RKO (cell line): ENCODE measurements around the gene CES3.

Experiments used
- DNase-seq: peaks from one replicate; pipeline ENCODE4 v3.0.0-alpha.2; 2016; ENCODE audit warnings: low spot score

Gene CES3

DNA sequence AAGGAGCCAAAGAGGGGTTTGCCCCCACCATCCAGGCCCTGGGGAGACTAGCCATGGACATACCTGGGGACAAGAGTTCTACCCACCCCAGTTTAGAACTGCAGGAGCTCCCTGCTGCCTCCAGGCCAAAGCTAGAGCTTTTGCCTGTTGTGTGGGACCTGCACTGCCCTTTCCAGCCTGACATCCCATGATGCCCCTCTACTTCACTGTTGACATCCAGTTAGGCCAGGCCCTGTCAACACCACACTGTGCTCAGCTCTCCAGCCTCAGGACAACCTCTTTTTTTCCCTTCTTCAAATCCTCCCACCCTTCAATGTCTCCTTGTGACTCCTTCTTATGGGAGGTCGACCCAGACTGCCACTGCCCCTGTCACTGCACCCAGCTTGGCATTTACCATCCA is 48.1 kb downstream of the CES3 start:
- DNase-seq = no peak

DNA sequence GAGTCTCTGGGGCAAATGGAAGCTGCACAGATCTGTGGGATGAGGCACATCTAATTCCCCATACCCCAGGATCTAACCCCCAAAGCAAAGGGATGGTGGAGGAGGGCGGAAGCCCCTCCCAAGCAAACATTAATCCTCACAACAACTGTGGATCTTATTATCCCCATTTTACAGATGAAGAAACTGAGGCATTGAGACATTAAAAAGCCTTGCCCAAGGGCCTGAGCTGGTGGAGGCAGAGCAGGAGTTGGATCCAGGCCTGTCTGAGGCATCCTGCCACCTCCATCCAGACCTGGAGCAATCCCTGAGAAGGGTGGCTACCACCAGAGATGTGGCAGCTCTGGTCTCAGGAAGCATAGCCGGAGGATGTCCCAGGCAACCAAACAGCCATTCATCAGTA is 50.2 kb downstream of the CES3 start:
- no peak for DNase-seq

DNA sequence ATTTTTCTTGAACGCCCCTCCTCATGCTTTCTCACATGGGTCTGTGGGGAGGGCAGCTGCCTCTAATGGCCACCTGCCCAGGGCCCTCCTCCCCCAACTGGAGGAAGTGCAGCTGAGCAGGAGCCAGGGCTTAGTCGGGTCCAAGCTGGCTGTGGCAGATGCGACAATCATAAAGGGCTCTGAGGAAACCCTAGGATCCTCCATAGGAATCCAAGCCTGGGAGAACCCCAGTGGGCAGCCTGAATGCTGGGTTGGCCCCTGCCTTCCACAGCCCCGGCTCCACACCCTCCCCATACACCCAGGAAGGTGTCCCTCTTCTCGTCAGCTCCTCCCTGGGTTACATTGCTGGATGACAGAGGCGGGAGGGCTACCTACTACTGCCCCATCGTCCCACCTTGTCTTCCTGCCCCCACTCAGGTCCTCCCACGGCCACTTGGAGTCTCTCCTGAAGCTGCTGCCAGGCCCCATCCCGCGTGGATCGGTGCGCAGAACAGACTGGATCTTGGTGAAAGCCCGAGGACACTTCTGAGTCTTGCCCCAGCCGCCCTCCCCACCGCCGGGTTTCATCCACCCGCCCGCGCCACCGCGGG is 52.3 kb downstream of the CES3 start:
- DNase-seq = no peak

DNA sequence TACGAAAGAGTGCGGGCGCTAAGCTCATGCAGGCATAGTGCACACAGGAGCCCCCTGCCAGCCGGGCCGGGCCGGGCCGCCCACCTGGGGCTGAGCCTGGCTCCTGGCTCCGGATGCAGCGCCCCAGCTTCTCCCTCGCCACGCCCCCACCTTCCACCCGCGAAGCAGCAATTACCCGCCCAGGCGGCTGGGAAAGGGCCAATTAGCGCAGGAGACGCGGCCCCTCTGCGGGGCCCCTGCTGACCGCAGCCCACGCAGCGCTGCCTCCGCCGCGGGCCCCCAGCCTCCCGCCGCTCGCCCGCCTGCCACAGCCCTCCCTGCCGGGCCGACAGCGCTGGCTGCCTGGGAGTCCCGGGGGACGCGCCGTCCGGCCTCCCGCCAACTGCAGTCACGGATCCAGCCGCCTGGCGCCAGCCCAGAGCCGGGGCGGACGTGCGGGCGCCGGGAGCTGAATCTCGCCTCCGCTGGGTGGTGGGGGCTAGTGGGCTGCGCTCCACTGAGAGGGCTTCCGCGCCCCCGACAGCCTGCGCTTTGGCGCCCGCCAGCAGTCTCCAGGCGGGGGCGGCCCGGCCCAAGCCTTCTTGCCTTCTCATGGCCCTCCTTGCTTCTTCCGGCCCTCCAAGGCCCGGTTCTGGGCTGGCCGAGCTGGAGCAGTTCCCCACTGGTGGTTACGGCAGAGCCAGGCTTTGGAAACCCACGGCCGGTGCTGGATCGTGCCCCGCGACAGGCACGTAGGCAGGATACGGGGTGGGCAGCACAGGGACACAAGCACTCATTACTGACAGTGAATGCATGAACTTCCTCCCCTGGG is 53.0 kb downstream of the CES3 start:
- no peak for DNase-seq

DNA sequence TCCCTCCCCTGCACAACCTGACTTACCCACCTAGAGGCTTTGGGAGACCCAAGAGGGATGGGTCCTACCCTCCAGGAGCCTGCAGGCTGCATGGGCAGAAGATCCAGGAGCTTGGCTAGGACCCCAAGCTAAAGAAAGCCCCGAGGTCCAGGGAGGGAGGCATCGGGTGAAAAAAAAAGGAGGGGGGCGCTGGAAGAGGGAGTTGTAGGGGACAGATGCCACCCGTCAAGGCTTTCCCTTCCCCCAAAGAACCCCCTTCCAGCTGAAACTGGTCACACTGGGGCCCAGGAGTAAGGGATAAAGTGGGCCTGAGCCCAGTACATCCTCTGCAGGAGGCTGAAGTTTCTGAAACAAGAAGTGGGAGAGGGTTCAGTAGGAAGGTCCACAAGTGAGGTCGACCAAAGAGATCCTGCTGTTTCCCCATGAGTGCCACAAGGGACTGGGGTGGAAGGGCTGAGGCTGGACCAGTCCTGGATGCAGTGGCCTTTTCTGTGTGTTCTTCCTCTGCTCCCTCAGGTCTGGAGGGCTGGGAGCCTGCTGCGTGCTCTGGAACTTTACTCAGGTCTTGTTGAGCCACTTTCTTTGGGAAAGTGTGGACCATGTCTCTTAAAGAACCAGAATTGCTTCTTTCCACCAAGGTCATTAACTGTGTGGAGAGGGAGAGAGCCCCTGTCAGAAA is 53.7 kb downstream of the CES3 start:
- DNase-seq = no peak

DNA sequence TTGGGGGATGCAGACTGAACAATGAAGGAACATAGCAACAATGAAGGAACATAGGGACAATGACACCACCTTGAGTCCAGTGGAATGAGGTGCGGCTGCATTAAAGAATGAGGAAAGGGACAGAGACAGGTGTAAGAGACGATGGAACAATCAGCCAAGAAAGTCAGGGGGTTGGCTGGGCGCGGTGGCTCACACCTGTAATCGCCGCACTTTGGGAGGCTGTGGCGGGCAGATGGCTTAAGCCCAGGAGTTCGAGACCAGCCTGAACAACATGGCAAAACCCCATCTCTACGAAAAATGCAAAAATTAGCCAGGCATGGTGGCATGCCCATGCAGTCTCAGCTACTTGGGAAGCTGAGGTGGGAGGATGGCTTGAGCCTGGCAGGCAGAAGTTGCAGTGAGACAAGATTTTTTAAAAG is 54.3 kb downstream of the CES3 start:
- no peak for DNase-seq

DNA sequence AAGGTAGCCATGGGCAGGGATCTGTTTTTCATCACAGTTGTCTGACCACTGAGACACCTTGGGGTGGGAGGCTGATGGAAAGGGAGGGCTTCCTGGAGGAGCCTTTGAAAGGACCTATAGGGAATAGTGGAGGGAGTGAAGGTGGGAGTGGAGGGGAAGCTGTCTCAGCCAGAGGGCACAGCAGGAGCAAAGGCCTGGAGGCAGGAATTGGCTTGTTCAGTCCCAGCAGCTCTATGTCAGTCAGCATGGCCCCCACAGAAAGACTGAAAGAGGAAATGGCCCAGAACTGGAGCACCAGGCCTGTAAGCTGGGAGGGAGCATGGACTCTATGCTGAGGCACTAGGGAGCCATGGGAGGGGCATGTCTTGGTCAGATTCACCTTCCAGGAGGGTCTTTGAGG is 55.1 kb downstream of the CES3 start:
- DNase-seq = no peak

DNA sequence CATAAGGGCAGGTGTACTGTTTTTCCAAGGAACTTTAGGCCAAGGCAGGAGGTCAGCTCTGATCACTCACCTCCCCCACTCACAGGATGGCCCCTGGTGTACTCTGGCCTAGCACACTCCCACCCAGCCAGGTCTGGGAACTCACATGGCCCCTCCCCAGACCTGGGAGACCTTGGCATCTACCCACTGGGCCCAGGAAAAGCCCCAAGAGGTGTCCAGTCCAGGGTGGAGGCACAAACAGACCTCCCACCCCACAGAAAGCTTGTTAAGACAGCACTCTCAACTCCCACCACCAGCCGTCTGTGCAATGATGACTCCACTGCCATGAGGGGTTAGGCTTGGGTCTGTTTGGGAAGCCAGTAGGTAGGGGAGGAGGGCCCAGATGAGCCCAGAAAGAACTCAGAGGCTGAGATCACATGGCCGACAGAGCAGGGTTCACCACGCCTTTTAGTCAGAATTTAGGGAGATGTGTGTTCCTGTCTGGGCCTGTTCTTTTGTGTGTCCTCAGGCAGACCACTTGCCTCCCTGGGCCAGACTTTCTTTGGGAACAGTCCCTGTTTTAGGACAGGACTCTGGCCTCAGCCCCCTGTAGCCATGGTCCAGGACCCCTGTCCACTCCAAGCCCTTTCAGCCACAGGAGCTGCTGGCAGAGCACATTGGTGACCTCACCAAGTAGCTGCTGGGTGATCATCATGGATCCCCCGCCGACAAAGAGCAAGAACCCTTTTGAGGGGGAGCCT is 55.8 kb downstream of the CES3 start:
- DNase-seq = no peak

DNA sequence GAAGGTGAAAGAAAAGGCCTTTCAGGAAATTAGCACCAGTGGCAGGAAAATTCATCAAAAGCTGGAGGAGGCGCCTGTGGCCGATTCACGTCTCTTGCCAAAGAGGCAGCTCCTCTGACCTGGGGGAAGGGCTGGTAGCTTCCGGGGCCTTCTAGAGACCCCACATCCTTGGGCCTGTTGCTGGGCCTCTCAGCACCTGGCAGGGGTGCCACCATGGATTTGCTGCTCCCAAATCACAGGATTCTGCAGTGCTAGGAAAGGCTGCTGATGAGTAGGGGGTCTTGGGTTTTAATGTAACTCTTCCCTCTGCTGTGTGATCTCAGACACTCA is 56.3 kb downstream of the CES3 start:
- DNase-seq = no peak

DNA sequence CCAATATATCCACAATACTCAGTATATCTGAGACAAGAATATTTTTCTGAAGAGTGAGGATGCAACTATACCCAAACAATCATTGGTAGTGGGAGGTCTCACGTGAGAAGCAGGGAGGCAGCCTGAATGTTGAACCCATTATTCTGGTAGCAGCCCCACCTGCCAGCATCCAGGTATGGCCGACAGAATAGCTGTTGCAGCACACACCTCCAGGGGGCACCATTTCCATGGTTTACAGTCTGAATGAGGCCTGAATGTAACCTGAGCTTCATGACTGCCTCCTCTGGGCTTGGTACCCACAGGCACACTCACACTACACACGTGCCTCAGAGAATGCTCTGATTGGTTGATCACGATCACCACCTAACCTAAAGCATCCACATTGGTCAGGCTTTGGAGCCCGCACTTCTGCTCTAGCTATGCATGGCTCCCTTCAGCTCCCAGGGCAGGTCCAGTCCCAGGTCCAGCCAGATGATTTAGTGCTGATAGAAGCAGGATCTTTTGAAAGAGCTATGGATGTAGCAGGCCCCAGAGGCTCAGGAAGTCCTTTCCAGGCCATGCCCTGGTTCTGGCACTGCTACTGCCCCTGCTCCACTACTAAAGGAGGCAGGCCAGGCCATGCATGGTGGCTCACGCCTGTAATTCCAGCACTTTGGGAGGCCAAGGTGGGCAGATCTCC is 56.9 kb downstream of the CES3 start:
- DNase-seq = peak; percentile 96

DNA sequence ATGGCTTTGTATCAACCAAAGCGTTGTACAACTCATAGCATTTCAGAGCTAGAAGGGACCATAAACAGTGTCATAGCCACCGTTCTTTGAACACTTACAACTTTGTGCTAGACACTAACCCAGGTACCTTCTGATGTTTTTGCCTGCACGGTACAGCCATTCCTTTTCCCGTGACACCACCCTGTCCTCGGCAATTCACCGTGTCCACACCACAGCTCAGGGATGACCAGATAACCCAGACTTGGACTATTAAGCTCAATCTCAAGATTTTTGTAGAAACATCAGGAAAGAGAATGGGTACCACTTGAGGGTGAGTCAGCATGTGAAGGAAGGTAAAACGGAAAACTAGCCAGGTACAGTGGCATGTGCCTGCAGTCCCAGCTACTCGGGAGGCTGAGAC is 58.1 kb downstream of the CES3 start:
- DNase-seq = no peak

DNA sequence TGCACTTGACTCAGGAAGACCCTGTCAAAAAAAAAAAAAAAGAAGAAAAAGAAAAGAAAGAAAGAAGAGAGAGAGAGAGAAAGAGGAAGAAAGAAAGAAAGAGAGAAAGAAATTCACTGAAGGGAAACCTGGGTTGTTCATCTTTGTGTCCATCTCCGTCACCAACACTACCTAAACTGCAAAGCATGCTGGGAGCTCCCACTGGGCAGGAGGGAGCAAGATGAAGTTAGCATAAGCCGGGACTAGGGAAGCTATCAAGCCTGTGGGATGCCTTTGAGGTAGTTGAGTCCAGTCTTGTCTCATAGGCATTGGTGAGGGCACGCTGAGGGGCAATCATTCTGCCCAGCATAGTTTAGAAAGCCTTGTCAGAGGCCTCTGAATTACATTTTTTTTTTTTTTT is 60.3 kb downstream of the CES3 start:
- no peak for DNase-seq

DNA sequence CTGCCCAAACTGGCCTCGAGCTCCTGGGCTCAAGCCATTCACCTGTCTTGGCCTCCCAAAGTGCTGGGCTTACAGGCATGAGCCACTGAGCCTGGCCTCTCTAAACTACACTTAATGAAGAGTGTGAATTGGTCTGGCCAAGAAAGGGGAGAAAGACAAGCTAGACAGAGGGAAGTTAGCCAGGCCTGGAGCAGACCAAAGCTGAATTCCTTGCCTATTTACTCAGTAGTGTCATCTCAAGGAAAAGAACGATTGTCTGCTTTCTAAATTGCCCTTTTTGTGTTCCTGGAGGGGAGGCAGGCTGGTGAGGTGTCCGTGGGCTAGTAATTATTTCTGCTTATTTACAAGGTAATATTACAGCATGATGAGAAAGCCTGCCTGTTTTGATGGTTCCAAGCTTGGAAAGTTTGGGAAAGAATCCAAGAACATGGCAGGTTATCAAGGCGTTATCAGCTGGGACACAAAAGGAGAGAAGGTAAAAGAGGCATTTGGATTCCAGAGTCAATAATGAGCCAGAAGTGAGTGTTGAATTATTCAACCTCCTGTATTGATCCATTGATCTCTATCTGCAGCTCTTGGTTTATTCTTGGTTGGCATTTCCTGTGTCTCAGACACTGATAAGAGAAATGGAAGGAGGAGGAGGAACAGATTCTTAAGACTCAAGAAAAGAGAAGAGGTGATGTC is 61.6 kb downstream of the CES3 start:
- no peak for DNase-seq

DNA sequence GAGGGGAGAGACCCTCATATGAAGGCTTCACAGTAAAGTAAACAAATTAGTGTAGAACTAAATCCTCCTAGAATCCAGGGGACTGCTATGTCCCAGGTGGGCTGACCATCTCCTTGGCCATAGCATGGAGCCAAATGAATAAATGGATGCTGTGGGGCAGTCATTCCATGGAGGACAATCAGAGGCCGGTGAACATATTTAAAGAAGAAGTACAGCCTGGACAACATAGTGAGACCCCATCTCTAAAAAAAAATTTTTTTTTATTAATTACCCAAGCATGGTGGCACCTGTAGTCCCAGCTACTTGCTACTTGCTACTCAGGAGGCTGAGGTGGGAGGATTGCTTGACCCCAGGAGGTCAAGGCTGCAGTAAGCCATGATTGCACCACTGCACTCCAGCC is 62.6 kb downstream of the CES3 start:
- DNase-seq = no peak
